Caco-2 (cell line): ENCODE measurements around the gene SLC13A5. TPM values are rescaled to one million over a fixed set of nuclear protein-coding genes. Genes with fewer than 3 reads are reported as not detected.

ENCODE experiments used
- BruUV-seq: library from RNA; stranded (reverse); fragments of 400-500 nt; replicated peaks from 2 replicates; lab custom pipeline; 2021; lab: Mats Ljungman, UMichigan
- CTCF ChIA-PET: fragments of 300-600 bp; sonication (Branson Sonifier 250); formaldehyde crosslinking; loops from one replicate; lab custom pipeline; 2022; ENCODE audit warnings: antibody characterized with exemption; lab: Charles Lee
- POLR2A ChIA-PET: fragments of 300-600 bp; sonication (Branson Sonifier 250); formaldehyde crosslinking; loops from one replicate; lab custom pipeline; 2022; ENCODE audit warnings: antibody characterized with exemption; lab: Charles Lee
- DNase-seq, 2 experiments: peaks; one replicate each; pipeline versions ENCODE4 v3.0.0 to v3.0.0-alpha.2; 2020 to 2022
- H3K27me3 ChIP-seq: replicated peaks from 2 replicates; pipeline ENCODE4 v1.6.0; 2011; ENCODE audit warnings: low read length; ENCODE audit not compliant: control insufficient read depth, insufficient read depth
- H3K36me3 ChIP-seq: 2 replicates; pipeline ENCODE4 v1.5.1; 2011; ENCODE audit warnings: low read length; ENCODE audit not compliant: control insufficient read depth, insufficient read depth
- H3K4me1 ChIP-seq: fragments of 250-450 bp; sonication (Bioruptor Pico); 2 replicates; pipeline ENCODE4 v1.5.1; 2020; ENCODE audit warnings: mild to moderate bottlenecking
- H3K4me3 ChIP-seq: 2 replicates; pipeline ENCODE4 v1.5.1; 2011; ENCODE audit warnings: low read depth, mild to moderate bottlenecking, control low read depth, low read length
- H3K9me3 ChIP-seq: fragments of 250-450 bp; sonication (Bioruptor Pico); 2 replicates; pipeline ENCODE4 v1.5.1; 2020; ENCODE audit warnings: mild to moderate bottlenecking, moderate library complexity
- H3K27ac Mint-ChIP-seq: one replicate; pipeline ENCODE4 v1.8.0; 2022; ENCODE audit warnings: mixed read lengths; ENCODE audit not compliant: unreplicated experiment
- H3K27me3 Mint-ChIP-seq: one replicate; pipeline ENCODE4 v1.8.0; 2022; ENCODE audit warnings: mixed read lengths; ENCODE audit not compliant: insufficient read depth, unreplicated experiment
- H3K36me3 Mint-ChIP-seq: one replicate; pipeline ENCODE4 v1.8.0; 2022; ENCODE audit warnings: mild to moderate bottlenecking, mixed read lengths; ENCODE audit not compliant: insufficient read depth, unreplicated experiment
- H3K4me1 Mint-ChIP-seq: one replicate; pipeline ENCODE4 v1.8.0; 2022; ENCODE audit warnings: low read depth, mixed read lengths; ENCODE audit not compliant: unreplicated experiment
- H3K4me3 Mint-ChIP-seq: one replicate; pipeline ENCODE4 v1.8.0; 2022; ENCODE audit warnings: mild to moderate bottlenecking, moderate library complexity, mixed read lengths; ENCODE audit not compliant: unreplicated experiment
- H3K9me3 Mint-ChIP-seq: one replicate; pipeline ENCODE4 v1.8.0; 2022; ENCODE audit warnings: mixed read lengths; ENCODE audit not compliant: unreplicated experiment
- CTCF ChIP-seq, 2 experiments: fragments of 200-600 bp in 1 of 2; IDR thresholded peaks; 1 replicate in 1 of 2; 2 replicates in 1 of 2; pipeline versions ENCODE4 v1.5.1 to v1.8.0; 2011 to 2022; ENCODE audit warnings: antibody characterized with exemption in 1 of 2, control low read depth in 1 of 2, inconsistent platforms in 1 of 2, low read depth in 1 of 2, low read length in 1 of 2, mild to moderate bottlenecking in 1 of 2, moderate library complexity in 1 of 2; ENCODE audit not compliant: insufficient read depth in 1 of 2, severe bottlenecking in 1 of 2, unreplicated experiment in 1 of 2
- intact Hi-C: fragments of 100-400 bp; cut with micrococcal nuclease; formaldehyde crosslinking; loops from one replicate; pipeline ENCODE4 v1.10.0; 2022; ENCODE audit not compliant: unreplicated experiment
- total RNA-seq: library from RNA; stranded (reverse); gene quantifications from 2 replicates; pipeline ENCODE4 v1.2.3, GENCODE V29; 2022

The SLC13A5 gene
- total RNA-seq, 1 experiment from 2014 or later = 0.11 TPM

- Mint-ChIP-seq H3K36me3 (no peaks in the 10 kb centered on the region), H3K4me3 (no peak overlapping the region), H3K4me1 (no peaks in the 10 kb centered on the region), H3K27me3 (no peaks in the 10 kb centered on the region), H3K27ac (no peak overlapping the region), H3K9me3 (no peaks in the 10 kb centered on the region)
- no peaks in the 10 kb centered on the region for H3K4me1 ChIP-seq
- H3K9me3 ChIP-seq = no peaks in the 10 kb centered on the region
- ChIA-PET CTCF (no interaction called here), POLR2A (no interaction called here)
- TF ChIP-seq CTCF (IDR thresholded peaks at IDR 0.05; ENCODE audit: insufficient read depth in 1 of 2, low read depth in 1 of 2, low read length in 1 of 2, severe bottlenecking in 1 of 2, unreplicated experiment in 1 of 2) = no peak
- intact Hi-C loops = no loop called here
- no peaks in the 10 kb centered on the region for H3K27me3 ChIP-seq
- DNase-seq = no peak
- no peaks in the 10 kb centered on the region for H3K36me3 ChIP-seq
- BruUV-seq = no TSS peak
- H3K4me3 ChIP-seq = no peak overlapping the region
Observed at GRCh38 chr17:6683081-6683684, 30.0 kb downstream of the SLC13A5 start.

DNA sequence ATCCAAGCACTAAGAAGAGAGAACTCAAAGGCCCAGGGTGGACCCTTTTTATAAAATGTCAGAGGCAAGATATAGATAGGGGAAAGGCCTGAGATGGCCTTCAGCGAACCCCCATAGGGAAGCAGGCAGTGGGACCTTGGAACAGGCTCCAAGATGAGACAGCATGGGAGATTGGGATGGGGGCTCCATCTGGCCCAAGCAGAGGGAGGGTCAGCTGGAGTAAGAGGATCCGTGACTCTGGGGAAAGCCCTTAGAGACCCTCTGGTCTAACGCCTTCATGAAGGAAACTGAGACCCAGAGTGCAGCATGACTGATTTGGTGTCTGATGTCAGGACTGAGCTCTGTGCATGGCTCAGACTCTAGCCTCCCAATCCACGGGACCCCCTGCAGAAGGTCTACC, 30.8 kb downstream of the SLC13A5 start:
- no peaks in the 10 kb centered on the region for H3K36me3 ChIP-seq
- H3K27me3 ChIP-seq = no peaks in the 10 kb centered on the region
- no peak overlapping the region for H3K27ac Mint-ChIP-seq
- no peaks in the 10 kb centered on the region for H3K36me3 Mint-ChIP-seq
- intact Hi-C loops = no loop called here
- no peaks in the 10 kb centered on the region for H3K4me1 Mint-ChIP-seq
- no peak overlapping the region for H3K4me3 ChIP-seq
- H3K4me3 Mint-ChIP-seq = no peak overlapping the region
- DNase-seq = no peak
- H3K27me3 Mint-ChIP-seq = no peaks in the 10 kb centered on the region
- no peaks in the 10 kb centered on the region for H3K4me1 ChIP-seq
- no TSS peak for BruUV-seq
- H3K9me3 ChIP-seq = no peaks in the 10 kb centered on the region
- ChIA-PET POLR2A (no interaction called here), CTCF (no interaction called here)
- TF ChIP-seq CTCF (IDR thresholded peaks at IDR 0.05; ENCODE audit: insufficient read depth in 1 of 2, low read depth in 1 of 2, low read length in 1 of 2, severe bottlenecking in 1 of 2, unreplicated experiment in 1 of 2) = no peak
- no peaks in the 10 kb centered on the region for H3K9me3 Mint-ChIP-seq

DNA sequence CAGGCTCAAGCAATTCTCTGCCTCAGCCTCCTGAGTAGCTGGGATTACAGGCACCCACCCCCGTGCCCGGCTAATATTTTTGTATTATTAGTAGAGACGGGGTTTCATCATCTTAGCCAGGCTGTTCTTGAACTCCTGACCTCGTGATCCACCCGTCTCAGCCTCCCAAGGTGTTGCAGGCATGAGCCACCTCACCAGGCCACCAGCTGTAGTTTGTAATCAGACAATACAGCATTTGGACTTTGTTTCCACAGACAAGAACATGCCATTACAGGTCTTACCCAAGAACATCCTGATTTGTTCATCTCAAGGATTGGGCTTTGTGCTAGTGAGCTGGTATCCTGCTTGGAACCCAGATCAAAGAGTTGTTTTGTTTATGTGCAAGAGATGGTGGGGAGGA, 31.5 kb downstream of the SLC13A5 start:
- Mint-ChIP-seq H3K27ac (no peak overlapping the region), H3K9me3 (no peaks in the 10 kb centered on the region), H3K4me1 (no peaks in the 10 kb centered on the region), H3K36me3 (no peaks in the 10 kb centered on the region), H3K4me3 (no peak overlapping the region), H3K27me3 (no peaks in the 10 kb centered on the region)
- no TSS peak for BruUV-seq
- no peaks in the 10 kb centered on the region for H3K9me3 ChIP-seq
- no peaks in the 10 kb centered on the region for H3K4me1 ChIP-seq
- POLR2A ChIA-PET = no interaction called here
- TF ChIP-seq CTCF (IDR thresholded peaks at IDR 0.05; ENCODE audit: insufficient read depth in 1 of 2, low read depth in 1 of 2, low read length in 1 of 2, severe bottlenecking in 1 of 2, unreplicated experiment in 1 of 2) = no peak
- H3K4me3 ChIP-seq = no peak overlapping the region
- no peaks in the 10 kb centered on the region for H3K36me3 ChIP-seq
- intact Hi-C loops = no loop called here
- DNase-seq = no peak
- H3K27me3 ChIP-seq = no peaks in the 10 kb centered on the region
- CTCF ChIA-PET = no interaction called here
